ENCODE results near the gene GALNT18. TPM values are rescaled to one million over a fixed set of nuclear protein-coding genes. Genes with fewer than 3 reads are reported as not detected.

GALNT18 gene
- polyA plus RNA-seq, 1 donor (not counting 4 experiments of a cell fraction or from before 2014, with no cell fraction given): 27.2 TPM

GRCh38 chr11:11577932-11578911 is 43.6 kb downstream of the GALNT18 start:
- Histone ChIP-seq H4K20me1 (ENCODE audit: control insufficient read depth, extremely low read depth, insufficient read depth, low read length) (no peaks in the 10 kb centered on the region), H3K27ac (ENCODE audit: control insufficient read depth, insufficient read depth, low read length) (no peak overlapping the region), H3K36me3 (ENCODE audit: control insufficient read depth in 2 of 2, extremely low read depth in 1 of 2, insufficient read depth in 2 of 2, low read length in 2 of 2) (peaks cover 0 to 1% of the 10 kb centered on the region in 2 experiments), H3K27me3 (ENCODE audit: control insufficient read depth, extremely low read depth, insufficient read depth, low read length) (no peaks in the 10 kb centered on the region), H3K9me1 (ENCODE audit: control insufficient read depth, extremely low read depth, insufficient read depth, low read length) (no peaks in the 10 kb centered on the region), H3K79me2 (ENCODE audit: control insufficient read depth, insufficient read depth, low read length) (peaks cover 38% of the 10 kb centered on the region), H3K9ac (ENCODE audit: control insufficient read depth, extremely low read depth, insufficient read depth, low read length) (no peak overlapping the region), H3K4me2 (ENCODE audit: control insufficient read depth, extremely low read depth, insufficient read depth, low read depth, low read length) (no peak overlapping the region), H3K9me3 (ENCODE audit: control insufficient read depth, low read depth, low read length) (no peaks in the 10 kb centered on the region), H3K4me3 (ENCODE audit: control insufficient read depth in 2 of 3, extremely low read depth in 1 of 3, insufficient read depth in 2 of 3, low read depth in 1 of 3, low read length in 3 of 3) (no peak overlapping the region), H2AFZ (ENCODE audit: control insufficient read depth, low read length) (no peak overlapping the region), H3K4me1 (ENCODE audit: control insufficient read depth, extremely low read depth, insufficient read depth, low read length) (peaks cover 12% of the 10 kb centered on the region)
- TF ChIP-seq EZH2 (IDR thresholded peaks at IDR 0.05; ENCODE audit: low read length) (no peak), CTCF (optimal IDR thresholded peaks at IDR 0.05 in 1 of 3, IDR thresholded peaks at IDR 0.05 in 1 of 3, conservative IDR thresholded peaks at IDR 0.05 in 1 of 3; ENCODE audit: extremely low read depth in 1 of 3, insufficient read depth in 2 of 3, low read length in 3 of 3) (no peak)
- no peak for FAIRE-seq
- DNase-seq (ENCODE audit: low read depth, low spot score): no peak
- dilution Hi-C loops (cut with MboI; ENCODE audit: extremely low pct_ligation_motif_present, low sequenced_read_pairs): no loop called here

- Histone ChIP-seq H3K79me2 (ENCODE audit: control insufficient read depth, insufficient read depth, low read length) (peaks cover 31% of the 10 kb centered on the region), H2AFZ (ENCODE audit: control insufficient read depth, low read length) (no peak overlapping the region), H3K9ac (ENCODE audit: control insufficient read depth, extremely low read depth, insufficient read depth, low read length) (no peak overlapping the region), H4K20me1 (ENCODE audit: control insufficient read depth, extremely low read depth, insufficient read depth, low read length) (no peaks in the 10 kb centered on the region), H3K27me3 (ENCODE audit: control insufficient read depth, extremely low read depth, insufficient read depth, low read length) (no peaks in the 10 kb centered on the region), H3K9me1 (ENCODE audit: control insufficient read depth, extremely low read depth, insufficient read depth, low read length) (no peaks in the 10 kb centered on the region), H3K4me3 (ENCODE audit: control insufficient read depth in 2 of 3, extremely low read depth in 1 of 3, insufficient read depth in 2 of 3, low read depth in 1 of 3, low read length in 3 of 3) (no peak overlapping the region), H3K4me2 (ENCODE audit: control insufficient read depth, extremely low read depth, insufficient read depth, low read depth, low read length) (no peak overlapping the region), H3K27ac (ENCODE audit: control insufficient read depth, insufficient read depth, low read length) (no peak overlapping the region), H3K4me1 (ENCODE audit: control insufficient read depth, extremely low read depth, insufficient read depth, low read length) (peaks cover 12% of the 10 kb centered on the region), H3K36me3 (ENCODE audit: control insufficient read depth in 2 of 2, extremely low read depth in 1 of 2, insufficient read depth in 2 of 2, low read length in 2 of 2) (peaks cover 0 to 1% of the 10 kb centered on the region in 2 experiments), H3K9me3 (ENCODE audit: control insufficient read depth, low read depth, low read length) (no peaks in the 10 kb centered on the region)
- dilution Hi-C loops (cut with MboI; ENCODE audit: extremely low pct_ligation_motif_present, low sequenced_read_pairs): no loop called here
- DNase-seq (ENCODE audit: low read depth, low spot score) (no peak), FAIRE-seq (no peak)
- TF ChIP-seq CTCF (optimal IDR thresholded peaks at IDR 0.05 in 1 of 3, IDR thresholded peaks at IDR 0.05 in 1 of 3, conservative IDR thresholded peaks at IDR 0.05 in 1 of 3; ENCODE audit: extremely low read depth in 1 of 3, insufficient read depth in 2 of 3, low read length in 3 of 3): no peak
- TF ChIP-seq EZH2 (IDR thresholded peaks at IDR 0.05; ENCODE audit: low read length): no peak
These were observed 44.5 kb downstream of the GALNT18 start for GRCh38 chr11:11577251-11577855.

Measured in keratinocyte (primary cell).